Neural cell (in vitro differentiated cells): ENCODE data around the gene CAP2. TPM values are rescaled to one million over a fixed set of nuclear protein-coding genes. Genes with fewer than 3 reads are reported as not detected.

Experiments used
- H2AFZ ChIP-seq: fragments of 200-600, 300-800 bp; sonication (generic), shearing (Covaris generic); 2 replicates; pipeline ENCODE4 v1.6.0; 2014; ENCODE audit warnings: low read depth, mild to moderate bottlenecking, antibody characterized with exemption, low read length, moderate library complexity
- H3F3A ChIP-seq: fragments of 200-600 bp; shearing (Covaris generic); 2 replicates; pipeline ENCODE4 v1.6.1; 2016; ENCODE audit warnings: mild to moderate bottlenecking, moderate library complexity, mixed read lengths, antibody characterized with exemption, low read length; ENCODE audit not compliant: insufficient read depth, poor library complexity, severe bottlenecking
- H3K27ac ChIP-seq: fragments of 200-600, 300-800 bp; sonication (generic), shearing (Covaris generic); 2 replicates; pipeline ENCODE4 v1.5.1; 2014; ENCODE audit warnings: mild to moderate bottlenecking, low read length, moderate library complexity
- H3K27me3 ChIP-seq: fragments of 300-800, 200-600 bp; sonication (generic), shearing (Covaris generic); 2 replicates; pipeline ENCODE4 v1.6.0; 2014; ENCODE audit warnings: mild to moderate bottlenecking, low read depth, low read length, moderate library complexity; ENCODE audit not compliant: insufficient read depth
- H3K36me3 ChIP-seq: fragments of 300-800, 200-600 bp; sonication (generic), shearing (Covaris generic); 2 replicates; pipeline ENCODE4 v1.5.1; 2014; ENCODE audit warnings: mild to moderate bottlenecking, antibody characterized with exemption, low read length, moderate library complexity; ENCODE audit not compliant: insufficient read depth
- H3K4me2 ChIP-seq: fragments of 300-800, 200-600 bp; sonication (generic), shearing (Covaris generic); 2 replicates; pipeline ENCODE4 v1.6.0; 2014; ENCODE audit warnings: mild to moderate bottlenecking, low read length
- H3K4me3 ChIP-seq: fragments of 300-800, 200-600 bp; sonication (generic), shearing (Covaris generic); 2 replicates; pipeline ENCODE4 v1.5.1; 2014; ENCODE audit warnings: mild to moderate bottlenecking, low read length, moderate library complexity
- H3K79me2 ChIP-seq: fragments of 200-600 bp; shearing (Covaris generic); replicated peaks from 2 replicates; pipeline ENCODE4 v1.6.0; 2014; ENCODE audit warnings: mild to moderate bottlenecking, low read length, moderate library complexity; ENCODE audit not compliant: insufficient read depth
- H3K9ac ChIP-seq: fragments of 300-800, 200-600 bp; sonication (generic), shearing (Covaris generic); 2 replicates; pipeline ENCODE4 v1.6.1; 2016; ENCODE audit warnings: mild to moderate bottlenecking, low read length, mixed read lengths
- H3K9me2 ChIP-seq: fragments of 200-600 bp; shearing (Covaris generic); 2 replicates; pipeline ENCODE4 v1.6.1; 2016; ENCODE audit warnings: mild to moderate bottlenecking, low read length, mixed read lengths; ENCODE audit not compliant: insufficient read depth
- H3K9me3 ChIP-seq: fragments of 200-600, 300-800 bp; sonication (generic), shearing (Covaris generic); 2 replicates; pipeline ENCODE4 v1.6.1; 2016; ENCODE audit warnings: mild to moderate bottlenecking, mixed run types, low read length, moderate library complexity, mixed read lengths
- H4K20me1 ChIP-seq: fragments of 200-600 bp; shearing (Covaris generic); 2 replicates; pipeline ENCODE4 v1.6.1; 2016; ENCODE audit warnings: mild to moderate bottlenecking, mixed run types; ENCODE audit not compliant: insufficient read depth
- EP300 ChIP-seq: fragments of 450-650 bp; conservative IDR thresholded peaks from 2 replicates; pipeline ENCODE4 v1.6.1; 2014; ENCODE audit warnings: antibody characterized with exemption, mild to moderate bottlenecking, moderate library complexity; ENCODE audit not compliant: poor library complexity, severe bottlenecking
- EZH2 ChIP-seq: fragments of 200-600, 300-800 bp; shearing (Covaris generic), sonication (generic); IDR thresholded peaks from 2 replicates; pipeline ENCODE4 v1.6.1; 2014; ENCODE audit warnings: antibody characterized with exemption, low read length, borderline replicate concordance, mild to moderate bottlenecking; ENCODE audit not compliant: insufficient read depth, poor library complexity, severe bottlenecking
- MXI1 ChIP-seq: fragments of 450-650 bp; conservative IDR thresholded peaks from 2 replicates; pipeline ENCODE4 v1.6.1; 2014; ENCODE audit warnings: antibody characterized with exemption, mild to moderate bottlenecking; ENCODE audit not compliant: poor library complexity, severe bottlenecking
- POLR2AphosphoS5 ChIP-seq: IDR thresholded peaks from 2 replicates; pipeline ENCODE4 v1.6.1; 2012
- RAD21 ChIP-seq: fragments of 450-650 bp; conservative IDR thresholded peaks from 2 replicates; pipeline ENCODE4 v1.6.1; 2014; ENCODE audit warnings: antibody characterized with exemption, mild to moderate bottlenecking, moderate library complexity
- SMC3 ChIP-seq: fragments of 450-650 bp; conservative IDR thresholded peaks from 2 replicates; pipeline ENCODE4 v1.6.1; 2014; ENCODE audit warnings: antibody characterized with exemption, mild to moderate bottlenecking, moderate library complexity; ENCODE audit not compliant: poor library complexity
- TAF1 ChIP-seq: IDR thresholded peaks from 2 replicates; pipeline ENCODE4 v1.6.1; 2012; ENCODE audit warnings: low read depth
- polyA plus RNA-seq: library from polyadenylated mRNA; depleted of rRNA; stranded (reverse); fragments of >200 nt; gene quantifications from 2 replicates; pipeline ENCODE4 v1.2.3, GENCODE V29; 2014
- TF ChIP-seq, protein P1 (sequence below): fragments of 450-650 bp; IDR thresholded peaks from 2 replicates; pipeline ENCODE4 v1.5.1; 2014; ENCODE audit warnings: antibody characterized with exemption, mild to moderate bottlenecking, moderate library complexity; ENCODE audit not compliant: poor library complexity, severe bottlenecking
- TF ChIP-seq, protein P2 (sequence below): IDR thresholded peaks from 2 replicates; pipeline ENCODE4 v1.6.1; 2012; ENCODE audit warnings: borderline replicate concordance

CAP2 gene
- polyA plus RNA-seq, 1 donor from 2014 or later: 13.4 TPM

DNA sequence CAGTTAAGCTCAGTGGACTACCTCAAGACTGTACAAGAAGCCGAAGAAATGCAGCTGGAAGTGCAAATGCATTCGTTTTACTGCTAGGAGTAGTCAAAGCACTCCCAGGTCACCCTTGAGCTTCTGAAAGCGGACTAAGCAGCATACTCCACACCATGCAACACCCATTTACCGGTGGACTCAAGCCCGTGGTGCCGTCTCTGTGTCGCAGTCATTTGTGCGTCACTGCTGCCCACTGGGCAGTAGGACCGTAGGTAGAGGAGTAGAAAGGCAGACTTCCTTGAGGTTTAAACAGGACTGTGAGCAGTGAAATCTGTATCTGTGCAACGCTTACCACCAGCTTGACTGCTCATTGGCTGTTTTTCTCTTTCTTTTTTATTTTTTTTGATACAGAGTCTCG is 117.7 kb downstream of the CAP2 start:
- Histone ChIP-seq H3K9me2 (no peaks in the 10 kb centered on the region), H2AFZ (no peak overlapping the region)

DNA sequence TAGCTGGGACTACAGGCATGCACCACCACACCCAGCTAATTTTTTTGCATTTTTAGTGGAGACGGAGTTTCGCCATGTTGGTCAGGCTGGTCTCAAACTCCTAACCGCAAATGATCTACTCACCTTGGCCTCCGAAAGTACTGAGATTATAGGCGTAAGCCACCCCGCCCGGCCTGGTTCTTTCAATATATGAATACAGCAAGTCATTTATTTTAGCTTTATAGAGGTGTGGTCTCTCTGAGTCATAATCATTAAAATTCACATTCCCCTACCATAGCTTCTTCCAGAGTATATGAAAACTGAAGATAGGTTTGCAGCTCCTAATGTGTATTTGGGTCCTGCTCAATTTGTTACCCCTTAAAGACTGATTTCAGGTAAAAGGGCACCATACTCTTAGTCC is 118.2 kb downstream of the CAP2 start:
- H3K27me3 ChIP-seq: no peaks in the 10 kb centered on the region
- no peak overlapping the region for H3K4me2 ChIP-seq
- H3K4me3 ChIP-seq: no peak overlapping the region
- H3K9me3 ChIP-seq: no peaks in the 10 kb centered on the region
- H3K9me2 ChIP-seq: no peaks in the 10 kb centered on the region
- no peaks in the 10 kb centered on the region for H4K20me1 ChIP-seq
- H3K36me3 ChIP-seq: no peaks in the 10 kb centered on the region
- H2AFZ ChIP-seq: no peak overlapping the region
- TF ChIP-seq POLR2AphosphoS5 (no peak), SMC3 (no peak), RAD21 (no peak), MXI1 (no peak), EP300 (no peak), TAF1 (no peak)
- TF ChIP-seq, protein P1, sequence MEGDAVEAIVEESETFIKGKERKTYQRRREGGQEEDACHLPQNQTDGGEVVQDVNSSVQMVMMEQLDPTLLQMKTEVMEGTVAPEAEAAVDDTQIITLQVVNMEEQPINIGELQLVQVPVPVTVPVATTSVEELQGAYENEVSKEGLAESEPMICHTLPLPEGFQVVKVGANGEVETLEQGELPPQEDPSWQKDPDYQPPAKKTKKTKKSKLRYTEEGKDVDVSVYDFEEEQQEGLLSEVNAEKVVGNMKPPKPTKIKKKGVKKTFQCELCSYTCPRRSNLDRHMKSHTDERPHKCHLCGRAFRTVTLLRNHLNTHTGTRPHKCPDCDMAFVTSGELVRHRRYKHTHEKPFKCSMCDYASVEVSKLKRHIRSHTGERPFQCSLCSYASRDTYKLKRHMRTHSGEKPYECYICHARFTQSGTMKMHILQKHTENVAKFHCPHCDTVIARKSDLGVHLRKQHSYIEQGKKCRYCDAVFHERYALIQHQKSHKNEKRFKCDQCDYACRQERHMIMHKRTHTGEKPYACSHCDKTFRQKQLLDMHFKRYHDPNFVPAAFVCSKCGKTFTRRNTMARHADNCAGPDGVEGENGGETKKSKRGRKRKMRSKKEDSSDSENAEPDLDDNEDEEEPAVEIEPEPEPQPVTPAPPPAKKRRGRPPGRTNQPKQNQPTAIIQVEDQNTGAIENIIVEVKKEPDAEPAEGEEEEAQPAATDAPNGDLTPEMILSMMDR: no peak
- TF ChIP-seq, protein P2, sequence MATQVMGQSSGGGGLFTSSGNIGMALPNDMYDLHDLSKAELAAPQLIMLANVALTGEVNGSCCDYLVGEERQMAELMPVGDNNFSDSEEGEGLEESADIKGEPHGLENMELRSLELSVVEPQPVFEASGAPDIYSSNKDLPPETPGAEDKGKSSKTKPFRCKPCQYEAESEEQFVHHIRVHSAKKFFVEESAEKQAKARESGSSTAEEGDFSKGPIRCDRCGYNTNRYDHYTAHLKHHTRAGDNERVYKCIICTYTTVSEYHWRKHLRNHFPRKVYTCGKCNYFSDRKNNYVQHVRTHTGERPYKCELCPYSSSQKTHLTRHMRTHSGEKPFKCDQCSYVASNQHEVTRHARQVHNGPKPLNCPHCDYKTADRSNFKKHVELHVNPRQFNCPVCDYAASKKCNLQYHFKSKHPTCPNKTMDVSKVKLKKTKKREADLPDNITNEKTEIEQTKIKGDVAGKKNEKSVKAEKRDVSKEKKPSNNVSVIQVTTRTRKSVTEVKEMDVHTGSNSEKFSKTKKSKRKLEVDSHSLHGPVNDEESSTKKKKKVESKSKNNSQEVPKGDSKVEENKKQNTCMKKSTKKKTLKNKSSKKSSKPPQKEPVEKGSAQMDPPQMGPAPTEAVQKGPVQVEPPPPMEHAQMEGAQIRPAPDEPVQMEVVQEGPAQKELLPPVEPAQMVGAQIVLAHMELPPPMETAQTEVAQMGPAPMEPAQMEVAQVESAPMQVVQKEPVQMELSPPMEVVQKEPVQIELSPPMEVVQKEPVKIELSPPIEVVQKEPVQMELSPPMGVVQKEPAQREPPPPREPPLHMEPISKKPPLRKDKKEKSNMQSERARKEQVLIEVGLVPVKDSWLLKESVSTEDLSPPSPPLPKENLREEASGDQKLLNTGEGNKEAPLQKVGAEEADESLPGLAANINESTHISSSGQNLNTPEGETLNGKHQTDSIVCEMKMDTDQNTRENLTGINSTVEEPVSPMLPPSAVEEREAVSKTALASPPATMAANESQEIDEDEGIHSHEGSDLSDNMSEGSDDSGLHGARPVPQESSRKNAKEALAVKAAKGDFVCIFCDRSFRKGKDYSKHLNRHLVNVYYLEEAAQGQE: no peak
- H3K79me2 ChIP-seq: no peaks in the 10 kb centered on the region
- H3K27ac ChIP-seq: no peak overlapping the region
- no peak overlapping the region for H3K9ac ChIP-seq
- H3F3A ChIP-seq: no peaks in the 10 kb centered on the region

More for the DNA sequence above, 117.7 kb downstream of the CAP2 start:
- Histone ChIP-seq H3K27ac (no peak overlapping the region), H3K27me3 (no peaks in the 10 kb centered on the region), H4K20me1 (no peaks in the 10 kb centered on the region), H3K4me2 (no peak overlapping the region), H3K4me3 (no peak overlapping the region), H3K9me3 (no peaks in the 10 kb centered on the region), H3K9ac (no peak overlapping the region), H3K79me2 (no peaks in the 10 kb centered on the region), H3F3A (no peaks in the 10 kb centered on the region), H3K36me3 (no peaks in the 10 kb centered on the region)
- no peak for TF ChIP-seq MXI1
- no peak for TF ChIP-seq EZH2
- no peak for TF ChIP-seq EP300
- TF ChIP-seq POLR2AphosphoS5: no peak
- TF ChIP-seq, protein P2: no peak
- TF ChIP-seq SMC3: no peak
- no peak for TF ChIP-seq TAF1
- TF ChIP-seq, protein P1: no peak
- no peak for TF ChIP-seq RAD21
